ENCODE data around the gene RPP25L.

Gene RPP25L

DNA sequence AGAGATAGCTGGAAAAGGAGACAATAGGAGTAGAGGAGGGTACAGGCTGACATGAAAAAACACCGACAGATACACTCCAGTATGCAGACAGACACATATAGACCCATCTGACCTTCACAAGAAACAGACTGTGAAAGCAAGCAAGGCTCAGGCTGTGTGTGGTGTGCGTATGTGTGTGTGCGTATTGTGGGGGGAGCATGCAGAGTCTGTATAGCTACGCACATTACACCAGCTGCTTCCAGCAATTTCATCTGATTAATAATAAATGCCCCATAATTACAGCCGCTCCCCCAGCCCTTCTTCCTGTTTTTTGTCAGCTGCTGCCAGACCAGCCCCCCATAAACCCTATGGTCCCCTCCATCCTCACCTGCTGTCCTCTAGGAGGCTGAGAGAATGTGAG, 29.1 kb downstream of the RPP25L start:
- DNase-seq: no peak

GRCh38 chr9:34581318-34581717, 30.6 kb downstream of the RPP25L start:
- DNase-seq: no peak

- no peak for DNase-seq
These were observed 31.5 kb downstream of the RPP25L start for GRCh38 chr9:34580358-34580757.

DNA sequence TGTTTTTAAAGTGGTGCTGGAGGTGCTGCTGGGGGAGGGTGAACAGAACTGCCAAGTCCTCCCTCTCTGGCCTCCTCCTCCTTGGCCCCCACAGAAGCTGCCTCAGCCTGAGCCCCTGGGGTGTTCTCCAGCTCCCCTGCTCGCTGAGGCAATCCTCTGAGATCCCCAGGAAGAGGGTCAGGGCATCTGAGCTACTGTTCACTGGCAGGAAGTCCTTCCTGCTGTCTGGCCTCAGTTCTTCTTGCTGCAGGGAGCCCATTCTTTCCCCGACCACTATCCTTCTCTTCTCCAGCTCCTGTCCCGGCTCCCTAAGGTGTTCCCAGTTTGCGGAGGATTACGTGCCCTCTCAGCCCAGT, 32.1 kb downstream of the RPP25L start:
- DNase-seq: no peak

- no peak for DNase-seq
These were observed 32.6 kb downstream of the RPP25L start for GRCh38 chr9:34579104-34579807.

DNA sequence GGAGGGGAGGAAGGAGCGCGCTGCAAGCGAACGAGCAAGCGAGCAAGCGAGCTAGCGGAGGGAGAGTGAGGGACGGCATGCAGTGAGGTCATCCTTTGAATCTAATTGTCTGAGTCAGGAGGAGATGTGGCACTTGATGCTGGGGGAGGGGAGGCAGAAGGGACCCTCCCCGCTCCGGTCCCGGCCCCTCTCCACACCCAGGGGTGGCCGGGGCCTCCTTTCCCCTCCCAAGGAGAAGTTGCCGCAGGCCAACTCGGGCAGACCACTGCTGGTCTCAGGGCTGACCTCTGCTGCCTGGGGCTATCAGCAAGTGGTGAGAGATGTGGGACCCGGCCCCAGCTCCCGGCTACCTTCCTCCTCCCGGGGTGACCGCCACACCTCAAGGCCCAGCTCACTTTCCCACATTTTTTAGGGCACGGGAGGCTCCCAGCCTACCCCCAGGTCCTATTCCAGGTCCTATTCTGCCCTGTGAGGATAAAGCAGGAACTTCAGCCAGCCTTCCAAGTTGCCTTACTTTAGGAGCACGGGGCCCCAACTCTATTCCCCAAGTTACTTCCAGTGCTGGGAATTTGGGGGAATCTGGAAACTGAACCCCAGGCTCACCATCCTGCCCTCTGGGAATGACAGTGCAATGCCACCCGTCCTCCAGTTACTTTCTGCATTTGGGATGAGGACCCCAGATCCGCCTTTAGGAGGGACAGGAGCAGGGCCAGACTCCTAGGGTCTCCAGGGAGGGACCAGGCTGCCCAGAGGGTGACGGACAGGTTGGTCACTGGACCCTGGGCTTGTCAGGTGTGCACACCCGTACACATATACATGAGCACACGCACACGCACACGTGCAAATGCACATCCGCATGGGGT, 33.4 kb downstream of the RPP25L start:
- no peak for DNase-seq

- no peak for DNase-seq
These were observed 34.3 kb downstream of the RPP25L start for GRCh38 chr9:34577400-34578240.

DNA sequence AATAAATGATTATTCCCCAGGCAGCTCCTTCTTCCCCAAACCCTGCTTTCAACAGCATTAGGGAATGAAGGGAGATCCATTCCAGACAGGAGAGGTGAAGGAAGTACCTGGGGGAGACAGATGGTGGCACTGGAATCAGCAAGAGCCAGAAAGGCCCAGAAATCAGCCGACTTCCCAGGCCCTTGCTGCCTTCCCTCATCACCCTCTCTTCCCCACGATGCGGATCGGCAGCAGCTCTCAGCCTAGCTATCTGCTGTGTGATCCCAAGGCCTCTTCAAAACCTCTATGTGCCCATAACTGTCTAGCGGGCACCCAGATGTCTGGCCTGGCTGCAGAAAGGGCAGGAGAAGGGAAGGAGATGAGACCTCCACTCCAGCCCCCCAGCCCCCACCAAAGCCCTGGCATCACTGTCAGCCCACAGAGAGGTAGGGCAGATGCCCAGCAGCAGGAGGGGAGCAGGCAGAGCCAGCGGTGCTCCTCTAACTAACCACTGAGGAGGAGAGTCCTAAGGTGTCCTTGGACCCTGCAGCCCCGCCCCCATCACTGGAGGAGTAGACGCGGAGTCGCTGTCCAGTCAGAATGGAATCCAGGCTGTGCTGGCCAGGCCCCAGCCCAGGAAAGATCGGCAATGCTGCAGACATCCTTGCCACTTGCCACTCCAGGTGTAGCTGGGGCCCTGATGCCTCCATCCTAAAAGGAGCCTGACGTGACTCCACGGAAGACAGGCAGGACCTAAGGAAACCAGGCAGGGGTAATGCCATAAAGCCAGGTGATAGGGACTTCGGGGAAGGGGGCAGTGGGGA, 35.1 kb downstream of the RPP25L start:
- no peak for DNase-seq

- DNase-seq: no peak
These were observed 35.9 kb downstream of the RPP25L start for GRCh38 chr9:34575862-34576596.

DNA sequence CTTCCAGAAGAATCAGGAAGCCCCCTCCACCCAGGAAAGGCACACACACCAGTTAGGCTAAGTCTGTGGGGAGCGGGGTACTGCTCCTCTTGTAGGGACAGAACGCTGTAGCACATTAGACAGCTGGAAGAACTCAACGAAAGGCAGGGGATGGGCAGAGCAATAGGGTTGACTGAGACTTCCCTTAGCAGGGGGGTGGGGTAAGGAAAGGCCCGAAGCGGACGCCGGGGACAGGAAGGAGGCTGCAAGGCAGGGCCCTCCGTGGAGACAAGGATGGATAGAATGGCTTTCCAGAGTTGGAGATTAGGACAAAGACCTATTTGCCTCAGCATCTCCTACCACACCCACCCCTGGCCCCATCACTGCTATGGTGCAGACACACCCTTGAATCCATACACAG, 36.7 kb downstream of the RPP25L start:
- no peak for DNase-seq

- no peak for DNase-seq
These were observed 37.3 kb downstream of the RPP25L start for GRCh38 chr9:34574571-34574970.

DNA sequence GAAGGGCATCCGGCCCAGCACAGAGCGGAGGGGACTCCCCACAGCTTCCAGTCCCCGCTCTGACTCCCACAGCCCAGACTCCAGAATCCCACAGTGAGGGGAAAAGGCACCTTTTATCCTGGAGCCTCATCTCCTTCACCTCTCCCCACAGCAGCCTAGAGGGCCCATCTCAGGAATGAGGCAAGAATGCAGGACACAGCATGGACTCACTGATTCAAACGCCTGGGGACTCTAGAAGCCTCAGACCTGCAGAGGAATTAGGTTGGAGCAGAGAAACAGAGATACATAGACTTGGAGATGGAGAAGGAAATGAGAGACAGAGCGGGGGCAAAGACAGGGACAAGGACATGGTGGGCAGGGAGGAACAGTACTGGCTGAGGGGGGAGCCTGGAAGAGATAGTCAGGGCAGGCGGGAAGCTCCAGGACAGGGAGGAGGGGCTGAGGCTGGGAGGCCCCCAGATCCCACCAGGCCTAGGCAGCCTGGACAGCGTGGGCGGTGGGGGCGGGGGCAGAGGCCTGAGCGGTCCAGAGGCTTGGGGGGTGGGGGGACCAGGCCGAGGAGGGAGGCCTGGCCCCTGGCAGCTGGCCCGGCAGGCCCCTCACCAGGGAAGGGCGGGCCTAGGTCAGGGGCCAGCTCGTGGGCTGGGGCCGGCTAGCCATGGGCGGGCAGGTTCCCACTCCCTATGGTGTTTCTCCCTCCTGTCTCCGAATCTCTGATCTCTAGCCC, 38.1 kb downstream of the RPP25L start:
- no peak for DNase-seq

DNA sequence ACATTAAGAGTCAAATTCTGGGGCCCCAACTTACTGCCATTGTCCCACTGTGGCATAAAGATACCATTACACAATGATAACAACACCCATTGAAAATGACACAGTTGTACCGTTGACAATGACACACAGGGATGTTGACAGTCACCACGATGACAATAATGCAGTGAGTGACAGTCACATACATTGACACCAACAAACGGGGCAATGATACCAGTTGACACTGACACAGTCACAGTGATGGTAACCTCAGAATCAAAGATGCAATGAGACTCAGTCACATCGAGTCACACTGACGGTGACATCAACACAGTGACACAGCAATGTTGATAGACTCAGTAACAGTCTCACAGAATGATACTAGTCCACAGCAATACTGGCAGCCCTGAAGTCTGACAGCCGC, 39.3 kb downstream of the RPP25L start:
- DNase-seq: no peak

DNA sequence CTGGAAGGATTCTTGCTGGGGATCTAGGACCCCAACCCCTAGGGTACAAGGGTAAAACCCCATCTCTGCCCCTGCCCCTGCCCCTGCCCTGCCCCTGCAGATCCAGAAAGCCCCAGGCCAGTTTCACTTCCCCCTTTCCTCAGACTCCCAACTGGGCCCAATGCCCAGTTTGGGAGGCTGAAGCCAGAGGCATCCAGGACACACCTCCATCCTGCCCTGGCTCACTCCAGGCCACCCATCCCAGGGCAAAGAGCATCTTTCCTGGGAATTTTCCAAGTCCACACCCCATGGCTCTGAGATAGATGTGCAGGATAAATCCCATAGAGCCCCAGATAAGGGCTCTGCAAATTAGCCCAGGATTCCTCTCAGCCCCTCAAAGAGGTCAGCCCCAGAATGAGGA, 39.8 kb downstream of the RPP25L start:
- DNase-seq: no peak

DNA sequence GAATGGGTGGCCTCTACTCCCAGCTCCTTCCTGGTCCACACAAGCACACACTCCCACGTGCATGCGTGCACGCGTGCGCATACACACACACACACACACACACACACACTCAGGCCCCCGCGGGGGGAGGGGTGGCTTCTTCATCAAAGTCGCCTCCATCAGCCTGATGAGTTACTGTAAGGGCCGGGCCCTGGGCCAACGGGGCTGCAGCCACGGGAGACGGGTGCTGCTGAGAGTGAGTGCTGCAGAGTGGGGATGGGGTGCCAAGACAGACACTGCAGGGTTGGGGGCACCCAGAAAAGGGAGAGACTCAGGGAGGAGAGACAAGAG, 40.5 kb downstream of the RPP25L start:
- no peak for DNase-seq

DNA sequence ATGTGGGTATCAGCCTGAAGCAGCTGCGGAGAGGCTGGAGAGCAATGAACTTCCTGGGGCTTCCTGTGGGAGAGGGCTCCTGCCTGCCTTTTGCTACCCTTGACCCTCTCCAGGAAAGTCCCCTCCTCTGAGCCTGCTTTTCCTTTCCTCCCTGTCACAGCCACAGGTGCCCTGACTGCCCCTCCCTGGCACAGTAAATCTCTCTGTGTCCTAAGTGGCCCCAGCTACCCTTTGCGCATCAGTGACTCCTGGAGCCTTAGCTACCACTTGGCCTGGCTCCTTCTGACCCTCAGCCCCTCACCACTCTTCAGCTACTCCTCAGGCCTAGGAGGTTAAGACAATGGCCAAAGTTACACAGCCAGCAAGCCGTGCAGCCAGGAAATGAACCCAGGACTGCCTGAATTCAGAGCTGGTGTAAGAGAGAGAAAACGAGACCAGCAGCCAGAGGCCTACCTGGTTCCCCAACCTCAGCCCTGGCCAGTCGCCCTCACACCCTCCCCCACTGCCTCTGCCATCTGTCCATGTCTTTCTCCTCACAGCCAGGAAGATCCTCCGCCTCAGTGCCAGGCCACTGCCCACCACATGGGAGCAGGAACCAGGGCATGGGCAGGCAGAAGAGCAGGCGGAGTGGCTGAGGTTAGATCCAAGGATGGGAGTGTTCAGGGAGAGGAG, 41.0 kb downstream of the RPP25L start:
- DNase-seq: no peak

- no peak for DNase-seq
These were observed 41.5 kb downstream of the RPP25L start for GRCh38 chr9:34570376-34570775.

DNA sequence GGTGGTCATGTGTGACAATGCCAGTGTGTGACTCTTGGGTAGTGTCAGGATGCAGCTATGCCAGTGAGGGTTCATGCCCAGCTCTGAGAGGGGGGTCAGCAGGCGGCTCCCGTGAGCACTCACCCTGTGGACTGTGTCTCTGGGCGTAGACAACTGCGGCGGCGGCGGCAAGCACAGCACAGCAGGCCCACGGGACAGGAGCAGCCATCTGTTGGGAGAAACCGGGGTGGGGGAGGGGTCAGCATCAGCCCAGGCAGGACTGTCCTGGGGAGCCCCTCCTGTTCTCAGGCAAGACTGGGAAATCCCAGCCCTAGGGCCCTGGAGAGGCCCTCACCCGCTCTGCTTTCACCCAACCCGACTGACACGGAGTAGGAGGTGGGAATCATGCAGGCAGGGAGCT, 43.1 kb downstream of the RPP25L start:
- no peak for DNase-seq

- no peak for DNase-seq
These were observed 43.8 kb downstream of the RPP25L start for GRCh38 chr9:34568133-34568532.

GRCh38 chr9:34566972-34567371, 44.9 kb downstream of the RPP25L start:
- no peak for DNase-seq

- DNase-seq: no peak
These were observed 45.6 kb downstream of the RPP25L start for GRCh38 chr9:34566322-34566721.

All from CD4-positive, alpha-beta T cell treated with Interleukin-10 for 1 hour (primary cell).